HG03439 (cell line): ENCODE measurements around the gene FAM32A.

ENCODE experiments used
- ATAC-seq: cut with Tn5 transposase; IDR thresholded peaks from one replicate; pipeline ENCODE4 v1.9.1; 2021; ENCODE audit warnings: mild to moderate bottlenecking, moderate library complexity; ENCODE audit not compliant: unreplicated experiment

FAM32A gene

DNA sequence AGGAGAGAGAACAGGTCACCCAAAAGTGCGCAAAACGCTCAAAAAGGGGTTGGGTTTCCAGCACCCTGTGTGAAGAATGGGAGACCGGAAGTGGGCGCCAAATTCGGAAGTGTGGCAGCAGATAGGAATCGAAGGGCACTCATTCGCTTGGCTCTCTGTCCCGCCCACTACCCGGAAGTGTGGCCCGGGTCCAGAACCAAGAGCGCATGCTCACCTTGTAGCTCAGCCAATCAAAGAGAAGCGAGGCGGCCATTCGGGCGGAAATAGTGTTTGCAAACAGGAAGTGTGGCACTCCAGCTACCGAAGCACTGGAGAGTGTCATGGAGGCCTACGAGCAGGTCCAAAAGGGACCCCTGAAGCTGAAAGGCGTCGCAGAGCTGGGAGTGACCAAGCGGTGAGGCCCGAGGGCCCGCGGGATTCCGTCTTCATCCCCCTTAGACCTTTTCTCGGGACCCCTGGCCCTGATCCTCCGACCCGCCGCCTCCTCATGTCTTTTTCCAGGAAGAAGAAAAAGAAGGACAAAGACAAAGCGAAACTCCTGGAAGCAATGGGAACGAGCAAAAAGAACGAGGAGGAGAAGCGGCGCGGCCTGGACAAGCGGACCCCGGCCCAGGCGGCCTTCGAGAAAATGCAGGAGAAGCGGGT lies at the start of gene FAM32A:
Gene FAM32A (plus strand): TSS at position 288 of the 645 bp plus-strand sequence. CDS start 33 bp downstream, at position 321.
- peak; percentile 84 for ATAC-seq

DNA sequence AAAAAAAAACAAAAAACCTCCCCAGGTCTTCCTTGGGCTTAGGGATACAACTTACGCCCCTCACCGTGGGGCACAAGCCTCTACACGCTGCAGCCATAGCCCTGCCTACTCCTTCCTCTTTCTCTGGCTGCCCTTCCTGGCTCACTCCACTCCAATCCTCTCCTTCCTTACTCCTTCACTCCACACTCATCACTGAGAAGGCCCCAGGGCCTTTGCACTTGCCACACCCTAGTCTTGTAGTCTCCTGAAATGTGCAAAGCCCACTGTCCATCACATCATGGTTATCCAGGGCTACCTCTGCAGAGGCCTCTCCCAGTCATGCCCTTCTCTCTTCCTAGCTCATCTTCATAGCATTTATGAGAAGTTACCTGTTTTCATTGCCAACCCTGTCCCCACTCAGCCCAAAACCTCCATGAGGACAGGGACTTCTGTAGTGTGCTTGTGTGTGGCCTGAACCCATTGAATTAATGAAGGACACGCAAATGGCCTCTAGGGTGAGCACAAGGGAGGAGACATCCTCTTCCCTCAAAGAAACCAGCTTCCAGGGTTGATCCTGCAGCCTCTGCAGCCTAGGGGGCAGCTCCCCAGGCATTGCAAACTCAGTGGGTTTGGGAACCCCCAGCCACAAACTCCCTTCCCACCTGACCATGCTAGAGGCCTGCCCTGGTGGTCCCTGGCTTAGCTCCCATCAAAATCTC lies 49.6 kb upstream of the FAM32A start:
- no peak for ATAC-seq

DNA sequence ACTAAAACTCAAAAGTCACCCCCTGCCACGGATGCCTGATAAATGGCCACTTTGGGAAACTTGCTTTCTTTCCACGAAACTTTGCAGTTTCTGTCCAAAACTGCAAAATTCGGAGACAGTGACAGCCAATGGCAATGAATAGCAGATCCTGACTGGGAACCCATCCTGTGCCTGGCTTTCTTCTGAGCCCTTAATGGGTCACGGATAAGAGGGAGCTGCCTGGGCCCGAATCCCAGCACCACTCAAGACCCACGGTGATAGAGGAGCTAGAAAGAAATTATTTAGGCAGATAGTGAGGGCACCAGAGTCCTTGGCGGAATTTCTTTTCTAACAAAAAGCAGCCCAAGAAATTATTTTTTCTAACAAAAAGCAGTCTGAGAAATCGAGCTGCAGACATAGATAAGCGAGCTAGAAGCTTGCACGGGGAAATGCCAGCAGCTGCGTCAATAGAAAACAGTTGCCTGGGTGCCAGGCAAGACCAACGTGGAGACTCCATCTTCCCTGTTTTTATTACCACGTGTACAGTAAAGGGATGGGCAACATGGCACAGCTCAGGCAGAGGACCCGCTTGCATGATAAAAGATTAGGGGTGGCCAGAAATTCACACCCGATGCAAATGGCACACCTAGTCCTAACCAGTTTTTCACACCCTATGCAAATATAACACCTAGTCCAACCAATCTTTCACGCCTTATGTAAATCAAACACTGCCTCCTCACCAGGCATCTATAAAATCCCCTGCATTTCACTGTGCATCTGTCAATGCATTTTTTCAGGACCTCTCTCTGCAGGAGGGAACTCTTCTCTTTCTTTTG lies 48.8 kb upstream of the FAM32A start:
- ATAC-seq: no peak

DNA sequence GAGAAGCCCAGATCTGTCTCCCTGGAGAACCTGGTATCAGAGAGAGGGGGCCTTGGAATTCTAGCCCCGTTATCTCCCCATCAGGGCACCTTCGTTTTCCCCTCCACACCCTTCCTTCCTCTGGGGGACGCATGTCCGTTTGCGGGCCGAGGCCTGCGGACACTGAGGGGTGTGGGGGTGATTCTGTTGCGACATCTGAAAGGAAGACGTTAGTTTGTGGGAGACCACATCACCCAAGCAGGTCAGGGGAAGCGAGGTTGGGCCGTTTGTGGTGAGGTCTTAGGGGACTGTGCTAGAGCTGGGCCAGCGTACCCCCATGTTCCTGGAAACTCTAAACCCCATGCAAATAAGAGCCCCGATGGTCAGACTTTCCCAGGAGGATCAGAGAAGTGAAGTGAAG lies 45.5 kb upstream of the FAM32A start:
- ATAC-seq: no peak

DNA sequence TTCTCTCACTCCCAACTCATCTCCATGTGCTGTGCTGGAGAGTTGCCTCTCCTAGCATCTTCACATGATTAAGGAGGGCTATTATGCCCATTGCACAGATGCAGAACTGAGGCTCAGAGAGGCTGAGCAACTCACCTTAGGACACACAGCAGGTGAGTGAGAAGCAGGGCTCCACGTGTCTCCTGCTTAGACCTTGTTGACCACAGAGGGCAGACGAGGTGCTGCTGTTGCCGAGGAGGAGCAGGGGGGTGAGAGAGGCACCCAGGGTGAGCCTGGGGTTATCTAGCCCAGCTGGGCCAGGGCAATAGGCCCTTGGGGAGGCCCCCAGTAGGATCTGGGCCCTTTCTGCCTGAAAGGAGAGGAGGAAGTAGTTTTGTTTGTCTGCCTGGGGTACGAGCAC lies 44.2 kb upstream of the FAM32A start:
- ATAC-seq: peak; percentile 44

DNA sequence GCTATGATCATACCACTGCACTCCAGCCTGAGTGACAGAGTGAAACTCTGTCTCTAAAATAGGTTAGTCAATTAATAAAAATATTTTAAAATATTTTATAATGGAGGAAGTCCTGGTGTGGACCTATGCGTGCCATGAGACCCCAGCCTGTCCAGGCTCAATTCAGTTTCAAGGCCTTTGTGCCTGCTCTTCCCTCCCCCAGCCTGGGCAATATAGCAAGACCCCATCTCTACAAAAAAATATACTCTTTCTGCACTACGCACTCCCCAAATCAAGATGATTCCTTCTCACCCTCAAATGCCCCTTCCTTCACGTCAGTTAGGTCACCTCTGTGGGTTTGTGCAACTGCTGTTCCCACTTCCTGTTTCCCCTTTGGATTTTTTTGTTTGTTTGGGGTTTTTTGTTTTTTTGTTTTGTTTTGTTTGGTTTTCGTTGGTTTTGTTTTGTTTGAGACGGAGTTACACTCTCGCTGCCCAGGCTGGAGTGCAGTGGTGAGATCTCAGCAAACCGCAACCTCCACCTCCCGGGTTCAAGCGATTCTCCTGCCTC lies 43.1 kb upstream of the FAM32A start:
- no peak for ATAC-seq

DNA sequence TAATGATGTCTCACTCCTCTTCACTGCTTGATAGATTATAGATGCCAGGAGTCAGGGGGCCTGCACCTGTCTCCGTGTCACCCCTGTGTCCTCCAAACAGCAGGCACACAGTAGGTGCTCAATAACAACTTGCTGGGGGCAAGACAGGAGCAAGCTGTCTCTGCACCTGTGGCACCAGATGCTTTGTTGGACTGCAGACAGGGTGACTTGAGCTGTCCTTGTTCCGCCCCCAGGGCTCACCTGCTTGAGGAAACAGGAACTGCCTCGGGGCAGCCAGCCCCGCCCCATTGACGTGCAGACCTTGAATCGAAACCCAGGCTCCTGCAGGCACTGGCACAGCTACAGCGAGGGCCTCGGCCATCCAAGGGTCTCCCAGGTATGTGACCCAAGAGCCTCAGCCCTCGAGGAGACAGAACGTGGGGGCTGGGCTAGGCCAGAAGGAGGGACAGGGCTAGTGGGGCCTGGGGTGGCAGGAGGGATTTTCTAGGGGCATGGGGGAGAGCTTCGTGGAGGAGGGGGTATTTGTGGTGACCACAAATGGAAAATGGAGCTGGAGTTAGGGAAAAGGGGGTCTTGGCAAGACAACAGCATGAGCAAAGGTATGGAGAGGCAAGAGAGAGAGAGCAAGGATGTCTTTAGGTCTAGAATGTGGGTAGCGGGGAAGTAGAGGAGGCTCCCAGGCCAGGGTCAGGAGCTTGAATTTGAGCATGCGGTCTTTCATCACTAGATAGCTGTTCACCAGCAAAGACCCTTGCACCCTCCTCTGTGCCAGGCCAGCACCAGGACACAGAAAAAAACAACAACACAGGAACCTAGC lies 41.6 kb upstream of the FAM32A start, which contains the start of gene HSH2D:
Gene HSH2D (plus strand): TSS at position 287 of the 817 bp plus-strand sequence. CDS start 5,066 bp downstream, outside the sequence.
- peak; percentile 59 for ATAC-seq

GRCh38 chr19:16144216-16144581 lies 41.0 kb upstream of the FAM32A start:
- no peak for ATAC-seq

DNA sequence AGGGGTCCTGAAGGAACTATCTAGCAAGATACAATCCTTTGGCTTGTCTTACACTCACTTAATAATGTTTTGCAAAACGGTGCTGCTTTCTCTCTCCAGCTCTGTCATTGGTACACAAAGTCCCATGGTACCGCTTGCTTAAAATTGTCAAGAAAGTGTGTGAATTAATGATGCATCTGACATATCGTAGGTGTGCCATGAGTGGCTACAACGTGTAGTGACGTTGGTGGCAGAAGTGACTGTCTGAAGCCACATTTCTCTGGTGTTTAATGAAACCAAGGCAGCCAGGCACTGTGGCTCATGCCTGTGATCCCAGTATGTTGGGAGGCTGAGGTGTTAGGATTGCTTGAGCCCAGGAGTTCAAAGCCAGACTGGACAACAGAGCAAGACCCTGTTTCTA lies 39.1 kb upstream of the FAM32A start:
- no peak for ATAC-seq

DNA sequence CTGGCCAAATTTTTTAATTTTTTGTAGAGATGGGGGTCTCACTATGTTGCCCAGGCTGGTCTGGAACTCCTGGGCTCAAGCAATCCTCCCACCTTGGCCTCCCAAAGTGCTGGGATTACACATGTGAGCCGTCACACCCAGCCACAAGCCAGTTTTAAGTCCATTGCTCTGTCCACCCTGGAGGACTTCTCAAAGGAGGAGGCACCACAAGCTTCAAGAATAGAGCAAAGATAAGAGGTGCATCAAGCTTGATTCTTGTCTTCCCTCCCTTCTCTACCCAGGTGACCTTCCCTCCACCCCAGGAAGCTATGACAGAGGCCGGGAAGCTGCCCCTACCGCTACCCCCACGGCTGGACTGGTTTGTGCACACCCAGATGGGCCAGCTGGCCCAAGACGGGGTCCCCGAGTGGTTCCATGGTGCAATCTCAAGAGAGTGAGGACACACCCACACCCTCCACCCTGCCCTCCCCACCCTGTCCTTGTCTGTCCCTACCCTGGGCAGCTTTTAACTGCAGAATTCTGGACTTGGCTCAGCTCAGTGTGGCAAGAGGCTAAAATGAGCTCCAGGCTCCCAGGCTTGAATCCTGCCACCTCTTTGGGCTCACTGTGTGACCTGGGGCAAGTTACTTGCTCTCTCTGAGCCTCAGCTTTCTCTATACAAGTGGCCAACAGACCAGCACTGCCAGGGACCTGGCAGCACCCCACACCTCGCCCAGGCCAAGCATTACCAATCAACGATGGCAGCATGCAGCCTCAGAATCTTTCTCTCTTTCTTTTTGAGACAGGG lies 36.6 kb upstream of the FAM32A start:
- no peak for ATAC-seq

GRCh38 chr19:16153582-16154336 lies 31.5 kb upstream of the FAM32A start:
- no peak for ATAC-seq

GRCh38 chr19:16154557-16154956 lies 30.7 kb upstream of the FAM32A start:
- ATAC-seq: no peak

GRCh38 chr19:16155128-16155527 lies 30.1 kb upstream of the FAM32A start:
- no peak for ATAC-seq

DNA sequence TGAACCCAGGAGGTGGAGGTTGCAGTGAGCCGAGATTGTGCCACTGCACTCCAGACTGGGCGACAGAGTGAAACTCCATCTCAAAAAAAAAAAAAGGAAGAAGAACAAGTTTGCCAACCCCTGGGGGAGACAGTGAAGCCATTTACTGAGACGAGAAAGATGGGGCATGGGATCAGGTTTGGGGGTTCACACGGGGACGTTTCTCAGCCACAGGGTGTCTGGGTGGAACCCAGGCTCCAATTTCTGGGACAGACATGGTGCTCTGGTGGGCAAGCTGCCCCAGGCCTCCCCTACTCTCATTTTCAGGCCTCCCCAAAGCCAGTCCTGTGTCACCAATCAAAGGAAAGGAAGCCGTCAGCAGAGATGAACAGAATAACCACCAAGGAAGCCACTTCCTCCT lies 28.3 kb upstream of the FAM32A start:
- ATAC-seq: no peak

- ATAC-seq: no peak
Observed at GRCh38 chr19:16157601-16158000, 27.6 kb upstream of the FAM32A start.

DNA sequence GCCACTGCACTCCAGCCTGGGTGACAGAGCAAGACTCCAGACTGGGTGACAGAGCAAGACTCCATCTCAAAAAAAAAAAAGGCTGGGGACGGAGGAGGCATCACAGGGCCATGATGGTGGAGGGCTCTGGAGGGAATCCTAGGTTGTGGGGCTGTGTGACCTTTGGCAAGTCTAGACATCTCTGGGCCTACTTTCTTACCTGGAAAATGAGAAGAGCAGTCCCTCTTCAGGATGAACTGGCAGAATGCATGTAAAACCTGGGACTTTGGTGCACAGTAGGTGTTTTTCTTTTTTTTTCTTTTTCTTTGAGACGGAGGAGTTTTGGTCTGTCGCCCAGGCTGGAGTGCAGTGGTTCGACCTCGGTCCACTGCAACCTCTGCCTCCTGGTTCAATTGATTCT lies 25.6 kb upstream of the FAM32A start:
- ATAC-seq: no peak

DNA sequence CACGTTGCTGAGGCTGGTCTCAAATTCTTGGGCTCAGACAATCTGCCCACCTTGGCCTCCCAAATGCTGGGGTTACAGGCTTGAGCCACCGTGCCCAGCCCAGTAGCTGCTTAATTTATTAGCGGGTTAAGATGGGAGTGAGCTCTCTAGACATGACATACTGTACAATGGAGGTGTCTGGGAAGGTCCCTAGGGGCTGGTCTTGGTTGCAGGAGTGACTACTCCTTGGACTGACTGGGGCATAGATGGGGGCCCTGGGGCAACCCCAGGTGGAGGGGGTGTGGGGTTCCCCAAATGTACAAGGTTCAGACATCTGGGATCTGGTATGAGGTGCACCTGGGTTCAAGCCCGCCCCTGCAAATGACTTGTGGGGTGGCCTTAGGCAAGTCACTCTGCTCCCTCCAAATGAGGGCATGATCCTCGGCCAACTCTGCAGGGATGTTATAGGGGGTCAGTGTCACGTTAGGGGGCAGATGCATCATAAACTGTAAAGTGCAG lies 24.7 kb upstream of the FAM32A start:
- ATAC-seq: no peak

- ATAC-seq: no peak
Observed at GRCh38 chr19:16160943-16161560, 24.2 kb upstream of the FAM32A start.
